GM19238 (cell line): ENCODE measurements around the gene FAM25G.
"Not testable (repeated sequence)": the region's sequence is repeated elsewhere in the genome, so short reads cannot be mapped to it uniquely, and the experiment has no call there.

Experiments used
- DNase-seq: peaks from one replicate; pipeline ENCODE4 v3.0.0; 2011; ENCODE audit warnings: low spot score; ENCODE audit not compliant: insufficient read length

Gene FAM25G

DNA sequence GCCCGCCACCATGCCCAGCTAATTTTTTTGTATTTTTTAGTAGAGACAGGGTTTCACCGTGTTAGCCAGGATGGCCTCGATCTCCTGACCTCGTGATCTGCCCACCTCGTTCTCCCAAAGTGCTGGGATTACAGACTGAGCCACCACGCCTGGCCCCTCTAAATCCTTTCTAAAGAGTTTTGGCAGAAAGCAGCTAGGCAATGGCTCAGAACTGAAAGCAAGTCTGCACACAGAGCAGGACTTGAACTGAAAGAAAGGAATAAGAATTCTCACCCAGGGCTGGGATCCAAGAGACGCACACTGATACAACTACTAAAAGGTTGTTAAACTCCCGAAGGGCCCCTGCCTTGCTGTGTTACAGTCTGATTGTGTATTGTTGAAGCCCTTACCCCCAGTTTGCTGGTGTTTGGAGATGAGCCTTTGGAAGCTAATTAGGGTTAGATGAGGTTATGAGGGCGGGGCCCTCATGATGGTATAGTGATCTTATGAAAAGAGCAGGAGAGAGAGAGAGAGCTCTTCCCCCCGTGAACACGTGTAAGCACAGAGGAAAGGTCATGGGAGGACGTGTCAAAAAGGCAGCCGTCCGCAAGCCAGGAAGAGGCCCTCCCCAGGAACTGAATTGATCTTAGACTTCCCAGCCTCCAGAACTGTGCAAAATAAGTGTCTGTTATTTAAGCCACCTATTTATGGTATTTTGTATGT is 26.1 kb downstream of the FAM25G start:
- not testable (repeated sequence) for DNase-seq

DNA sequence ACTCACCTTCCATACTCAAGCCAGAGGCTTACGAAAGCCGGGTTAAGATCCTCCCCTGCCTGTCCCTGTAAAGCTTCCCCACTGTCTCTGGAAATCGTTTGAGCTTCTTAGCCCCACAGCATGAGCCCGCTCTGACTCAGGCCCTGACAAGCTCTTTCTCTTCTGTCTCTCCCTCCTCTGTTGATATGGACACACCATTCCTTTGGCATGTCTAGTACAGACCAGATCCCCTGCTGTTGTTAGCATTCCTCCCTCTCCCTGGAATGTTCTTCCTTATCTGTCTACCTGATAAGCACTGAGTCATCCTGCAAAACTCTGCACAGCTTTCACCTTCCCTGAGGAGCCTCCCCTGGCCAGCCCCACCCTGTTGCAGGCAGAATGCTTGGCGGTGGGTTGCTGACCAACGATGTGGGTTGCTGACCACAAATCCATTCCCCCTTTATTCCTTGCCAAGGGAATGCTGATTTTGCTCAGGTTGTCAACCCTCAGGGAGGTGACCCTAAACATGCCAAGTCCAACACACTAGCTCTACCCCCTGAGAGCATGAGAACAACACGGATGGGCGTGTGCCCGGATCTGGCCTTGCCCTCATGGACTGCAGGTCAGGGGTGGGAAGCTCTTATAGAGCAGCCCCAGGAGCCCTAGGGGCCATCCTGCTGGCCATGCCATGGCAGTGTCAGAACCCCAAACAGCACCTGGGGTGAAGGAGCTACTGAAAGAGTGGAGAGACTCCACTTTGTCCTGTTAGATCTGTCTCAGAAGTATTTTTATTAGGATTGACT is 28.7 kb downstream of the FAM25G start:
- not testable (repeated sequence) for DNase-seq

DNA sequence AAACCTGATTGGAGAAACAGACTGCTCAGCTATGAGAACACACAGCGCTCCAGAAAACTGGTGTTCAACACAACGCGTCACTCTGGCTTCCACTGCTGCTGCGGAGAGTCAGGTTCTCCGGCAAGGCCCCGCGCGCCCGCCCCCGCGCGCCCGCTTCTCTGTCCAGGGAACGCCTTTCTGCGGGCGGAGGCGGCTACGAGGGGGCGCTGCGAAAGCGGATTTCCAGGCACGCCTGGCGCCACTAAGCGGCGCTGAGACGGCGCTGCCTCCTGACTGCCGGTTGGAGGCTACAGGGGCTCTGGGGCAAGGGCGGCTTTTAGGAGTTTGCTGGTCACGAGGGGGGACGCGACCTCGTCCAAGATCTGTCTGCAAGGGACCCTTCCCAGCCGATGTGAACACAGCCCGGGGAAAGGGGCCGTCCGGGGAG is 30.2 kb downstream of the FAM25G start:
- DNase-seq = not testable (repeated sequence)

DNA sequence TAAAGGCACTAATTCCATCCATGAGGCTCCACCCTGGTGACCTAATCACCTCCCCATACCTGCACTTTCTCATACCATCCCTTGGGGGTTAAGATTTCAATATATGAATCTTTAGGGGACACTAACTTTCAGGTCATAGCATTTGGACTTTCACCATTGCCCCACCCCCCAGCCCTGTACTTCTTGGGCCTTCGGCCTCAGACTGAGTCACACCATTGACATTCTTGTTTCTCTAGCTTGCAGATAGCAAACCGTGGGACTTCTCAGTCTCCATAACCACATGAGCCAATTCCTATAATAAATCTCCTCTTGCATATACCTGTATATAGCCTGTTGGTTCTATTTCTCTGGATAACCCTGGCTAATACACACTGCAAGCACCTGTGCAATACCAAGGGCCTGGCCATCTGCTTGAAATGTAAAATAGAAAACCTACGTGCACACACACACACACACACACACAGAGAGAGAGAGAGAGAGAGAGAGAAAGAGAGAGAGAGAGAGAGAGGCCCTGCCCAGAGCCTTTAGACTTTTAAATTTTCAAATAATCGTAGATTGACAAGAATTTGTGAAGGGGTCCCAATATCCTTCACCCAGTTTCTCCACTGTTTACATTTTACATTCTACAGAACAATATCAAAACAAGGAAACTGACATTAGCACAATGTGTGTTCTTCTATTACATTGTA is 32.9 kb downstream of the FAM25G start:
- DNase-seq = no peak

DNA sequence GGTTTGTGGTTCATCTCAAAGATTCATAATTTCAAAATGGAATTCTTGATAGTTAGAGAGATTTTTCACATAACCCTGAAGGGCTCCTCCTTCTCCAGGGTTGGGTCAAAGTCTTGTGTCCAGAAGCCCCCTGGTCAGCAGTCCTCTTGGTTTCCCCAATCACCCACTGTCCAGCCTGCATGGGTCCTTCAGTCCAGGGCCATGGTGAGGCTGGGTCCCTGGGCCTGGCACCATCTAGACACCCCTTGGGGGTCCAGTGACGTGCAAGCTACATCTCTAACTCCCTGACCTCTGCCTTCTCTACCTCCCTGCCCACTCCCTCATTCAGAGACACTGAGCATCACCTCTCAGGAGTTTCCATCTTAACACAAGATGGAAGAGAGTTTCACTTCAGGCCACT is 33.7 kb downstream of the FAM25G start:
- DNase-seq = no peak

DNA sequence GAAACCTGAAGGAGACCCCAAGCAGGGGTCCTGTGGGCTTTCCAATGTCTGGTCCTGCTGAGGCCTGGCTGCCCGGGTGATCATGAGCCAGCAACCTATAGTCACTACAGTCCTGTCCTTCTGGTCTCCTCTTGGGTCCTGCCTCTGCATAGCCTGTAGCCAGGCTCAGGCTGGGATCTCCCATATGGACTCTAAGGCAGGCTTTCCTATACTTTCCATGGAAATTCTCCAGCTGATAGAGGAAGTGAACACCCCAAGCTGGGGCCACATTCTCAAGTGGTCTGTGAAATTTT is 34.0 kb downstream of the FAM25G start:
- no peak for DNase-seq

DNA sequence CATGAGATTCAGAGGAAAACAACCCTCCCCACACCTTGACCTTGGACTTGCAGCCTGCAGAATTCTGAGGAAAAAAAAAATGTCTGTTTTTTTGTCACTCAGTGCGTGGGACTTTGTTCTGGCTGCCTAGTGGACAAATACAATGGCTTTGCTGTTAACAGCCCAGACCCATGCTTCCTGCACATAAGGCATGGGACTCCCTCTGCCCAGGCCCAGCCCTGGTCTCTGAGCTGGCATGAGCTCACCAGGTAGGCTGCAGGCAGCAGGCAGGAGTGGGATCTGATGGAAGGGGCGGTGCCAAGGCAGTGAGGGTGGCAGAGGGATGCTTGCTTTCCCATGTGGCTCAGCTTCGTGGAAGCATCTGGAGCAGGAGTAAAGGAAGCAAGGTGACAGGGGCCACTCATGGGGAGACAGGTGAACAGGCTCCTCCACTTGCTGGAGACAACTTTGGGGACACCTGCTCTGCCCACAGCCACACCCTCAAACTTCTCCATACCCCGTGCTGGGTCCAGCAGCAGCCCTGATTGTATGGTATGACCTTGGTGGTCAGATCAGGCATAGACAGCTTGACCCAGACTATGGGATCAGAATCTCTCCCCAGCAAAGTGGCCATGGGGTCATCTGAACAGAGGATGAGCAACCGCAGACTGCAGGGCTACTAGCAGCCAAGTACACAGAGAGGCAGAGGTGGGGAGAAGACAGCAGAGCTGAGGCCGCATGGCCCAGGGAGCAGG is 34.5 kb downstream of the FAM25G start:
- no peak for DNase-seq

DNA sequence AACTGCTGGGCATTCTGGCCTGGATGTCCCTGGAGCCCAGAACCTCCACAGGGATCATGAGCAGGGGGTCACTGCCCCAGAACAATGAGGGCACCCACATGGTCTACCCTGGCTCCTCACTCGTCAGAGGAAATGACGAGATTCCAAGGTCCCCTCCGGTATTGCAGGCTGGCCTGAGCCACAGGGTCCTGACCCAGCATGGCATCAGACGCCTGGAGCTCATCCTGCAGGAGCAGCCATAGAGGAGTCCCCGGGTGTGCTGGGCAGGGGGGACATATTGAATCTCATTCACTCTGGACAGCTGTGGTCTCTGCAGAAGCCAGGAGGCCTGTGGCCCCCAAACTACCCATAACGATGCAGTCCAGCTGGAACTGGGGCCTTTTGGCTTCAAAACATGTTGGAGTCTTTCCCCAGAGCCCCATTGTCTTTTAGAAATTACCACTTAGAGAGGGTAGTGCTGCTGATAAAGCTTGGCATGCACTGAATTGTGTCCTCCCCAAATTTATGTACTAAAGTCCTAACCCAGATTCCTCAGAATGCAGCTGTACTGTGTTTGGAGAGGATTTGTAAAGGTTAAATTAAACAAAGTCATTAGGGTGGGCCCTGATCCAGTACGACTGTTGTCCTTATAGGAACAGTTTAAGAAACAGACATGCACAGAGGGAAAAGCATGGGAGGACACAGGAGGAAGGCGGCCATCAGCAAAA is 35.3 kb downstream of the FAM25G start:
- DNase-seq = no peak

DNA sequence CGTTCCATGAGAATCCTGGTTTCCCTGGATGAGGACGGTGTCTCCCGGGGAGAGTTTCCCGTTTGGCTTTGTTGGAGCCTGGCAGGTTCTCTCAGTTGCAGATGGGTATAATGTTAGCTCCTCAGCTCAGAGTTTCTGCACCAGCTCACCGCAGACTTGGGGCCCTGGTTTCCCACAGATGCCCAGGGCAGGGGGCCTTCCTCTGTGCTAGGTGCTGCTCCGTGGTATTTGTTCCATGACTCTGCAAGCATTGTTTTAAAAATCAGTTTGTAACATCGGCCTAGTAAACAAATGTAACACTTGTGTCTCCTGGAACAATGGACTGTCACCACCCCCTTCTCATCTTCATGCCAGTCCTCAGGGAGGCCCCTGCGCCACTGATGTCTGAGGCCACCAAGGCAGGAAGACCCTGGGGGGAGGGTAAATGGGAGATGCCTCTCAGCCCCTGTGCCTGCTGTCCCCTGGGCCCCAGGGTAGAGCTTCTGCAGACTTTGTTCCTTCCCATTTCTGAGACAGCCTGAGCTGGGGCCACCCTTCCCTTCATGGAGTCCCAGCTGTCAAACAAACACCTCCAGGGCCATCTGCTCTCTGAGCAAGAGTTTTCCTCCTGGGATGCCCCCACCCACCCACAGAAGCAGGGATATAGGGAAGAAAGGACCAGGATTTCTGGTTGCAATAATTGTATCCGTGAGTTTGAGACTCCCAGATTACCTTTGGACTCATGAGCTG is 36.0 kb downstream of the FAM25G start:
- not testable (repeated sequence) for DNase-seq

DNA sequence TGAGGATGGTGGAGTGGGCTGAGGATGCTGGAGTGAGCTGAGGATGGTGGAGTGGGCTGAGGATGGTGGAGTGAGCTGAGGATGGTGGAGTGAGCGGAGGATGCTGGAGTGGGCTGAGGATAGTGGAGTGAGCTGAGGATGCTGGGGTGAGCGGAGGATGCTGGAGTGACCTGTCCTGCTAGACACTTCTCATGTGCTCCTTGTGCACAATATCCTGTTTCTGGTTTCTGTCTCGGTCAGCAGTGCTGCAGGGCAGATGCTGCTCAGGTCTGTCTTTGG is 36.8 kb downstream of the FAM25G start:
- DNase-seq = no peak

DNA sequence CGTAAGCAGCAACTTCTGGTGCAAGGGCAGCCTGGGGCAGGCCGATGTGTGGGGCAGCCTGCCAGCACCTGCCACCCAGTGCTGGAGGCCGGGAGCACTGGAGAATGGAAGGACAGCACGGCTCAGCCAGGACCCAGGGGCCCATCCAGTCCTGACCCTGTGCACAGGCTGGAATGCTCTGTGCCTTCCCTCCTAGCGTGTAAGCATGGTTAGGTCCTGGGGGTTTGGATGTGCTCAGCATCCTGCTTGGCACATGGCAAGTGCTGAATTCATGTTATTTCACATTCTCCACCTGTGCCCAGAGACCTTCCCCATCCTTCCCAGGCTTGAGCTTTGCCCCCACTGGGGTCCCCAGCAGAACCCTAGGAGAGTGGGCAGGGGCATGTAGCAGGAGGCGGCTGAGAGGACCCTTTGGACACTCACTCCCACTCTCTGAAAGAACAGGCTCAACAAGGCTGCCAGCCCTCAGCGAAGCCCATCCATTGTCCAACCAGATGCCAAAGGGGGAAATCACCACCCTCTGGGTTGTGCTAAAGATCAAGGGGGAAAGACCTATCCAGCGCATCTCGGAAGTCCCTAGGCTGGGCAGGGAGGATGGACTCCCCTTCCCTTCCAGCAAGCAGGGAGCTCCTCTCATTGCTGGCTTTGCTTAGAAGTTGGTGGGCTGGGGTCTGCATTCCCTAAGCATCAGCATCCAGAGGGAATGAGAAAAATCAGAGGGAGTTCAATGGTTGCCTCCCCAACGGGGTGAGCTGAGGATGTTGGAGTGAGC is 37.3 kb downstream of the FAM25G start:
- no peak for DNase-seq

DNA sequence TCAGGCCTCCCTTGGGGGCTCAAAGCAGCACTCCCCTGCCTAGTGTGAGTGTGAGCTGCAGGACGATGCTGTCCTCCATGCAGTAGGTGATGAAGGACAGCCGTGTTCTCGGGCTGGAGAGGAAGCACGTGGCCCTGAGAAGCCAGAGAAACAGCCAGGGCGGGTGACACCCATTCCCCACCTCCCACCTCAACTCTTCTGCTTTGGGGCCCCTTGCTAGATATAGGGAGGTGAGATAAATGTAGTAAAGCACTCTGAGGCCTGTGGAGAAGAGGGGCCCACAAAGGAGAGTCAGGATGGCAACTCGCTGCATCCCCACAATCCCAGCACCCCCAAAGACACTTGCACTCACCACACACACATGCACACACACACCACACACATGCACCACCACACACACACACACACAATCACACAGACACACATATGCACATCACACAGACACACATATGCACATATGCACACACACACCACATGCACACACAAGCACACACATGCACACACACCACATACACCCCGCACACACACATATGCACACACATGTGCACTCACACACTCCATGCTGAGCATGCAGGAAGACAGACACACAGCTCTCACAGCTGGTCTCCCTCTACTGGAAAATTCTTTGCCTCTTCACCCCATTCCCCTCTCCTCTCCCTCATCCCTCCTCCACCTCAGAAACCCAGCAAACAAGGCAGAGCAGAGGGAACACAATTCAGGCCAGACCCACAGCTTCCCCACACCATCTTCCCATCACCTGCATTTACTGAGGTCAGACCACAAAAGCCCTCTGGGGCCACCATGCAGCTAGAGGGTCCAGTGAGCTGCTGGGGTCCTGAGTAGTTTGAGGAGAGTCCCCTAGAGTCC is 38.1 kb downstream of the FAM25G start:
- no peak for DNase-seq

DNA sequence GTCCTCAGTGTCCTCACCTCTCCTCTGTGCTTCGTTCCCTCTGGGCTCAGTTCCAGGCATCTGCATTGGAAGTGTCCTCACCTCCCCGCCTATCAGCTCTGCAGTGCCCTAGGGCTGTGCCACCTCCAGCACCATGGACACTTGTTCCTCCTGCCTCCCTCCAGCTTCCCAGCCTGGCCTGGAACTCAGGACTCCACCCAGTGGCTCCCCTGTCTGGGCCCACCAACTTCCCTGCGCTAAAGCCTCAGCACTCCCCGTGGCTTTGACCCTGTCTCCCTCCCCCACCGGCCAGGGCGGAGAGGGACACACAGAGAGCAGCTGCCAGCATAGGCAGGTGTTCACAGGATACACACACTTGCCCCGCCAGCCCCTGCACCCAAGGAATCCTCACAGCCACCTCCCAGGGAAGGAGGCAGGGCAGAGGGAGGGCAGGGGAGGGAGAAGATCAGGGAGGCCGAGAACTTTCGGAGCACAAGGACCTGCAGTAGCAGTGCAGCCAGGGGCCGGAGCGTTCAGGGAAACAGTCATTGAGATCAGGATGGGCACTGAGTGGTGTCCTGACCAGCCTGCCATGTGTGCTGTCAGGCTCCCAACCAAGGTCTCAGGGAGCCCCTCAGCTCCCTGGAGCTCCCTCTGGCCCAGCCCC is 38.9 kb downstream of the FAM25G start:
- DNase-seq = no peak

DNA sequence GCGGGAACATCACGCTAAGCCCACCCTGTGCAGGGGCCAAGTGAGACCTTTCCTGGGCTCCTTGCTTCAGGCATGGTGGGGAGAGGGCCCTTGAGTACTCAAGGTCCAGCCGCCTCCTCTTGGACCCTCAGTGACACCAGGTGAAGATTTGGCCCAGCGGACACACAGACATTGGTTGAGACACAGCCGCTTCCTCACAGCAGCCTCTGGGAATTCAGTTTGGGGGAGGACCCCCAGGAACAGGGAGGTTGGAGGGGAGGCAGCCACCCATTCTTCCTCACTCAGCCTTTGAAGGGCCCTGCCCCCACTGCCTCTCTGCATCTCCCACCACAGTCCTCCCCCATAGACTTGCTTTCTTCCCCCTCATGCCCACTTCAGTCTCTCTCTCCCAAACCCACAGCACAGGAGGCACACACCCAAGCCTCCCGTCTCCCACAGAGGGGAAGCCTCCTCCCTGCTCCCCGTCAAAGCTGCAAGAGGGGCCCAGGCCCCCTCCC is 39.5 kb downstream of the FAM25G start:
- no peak for DNase-seq

DNA sequence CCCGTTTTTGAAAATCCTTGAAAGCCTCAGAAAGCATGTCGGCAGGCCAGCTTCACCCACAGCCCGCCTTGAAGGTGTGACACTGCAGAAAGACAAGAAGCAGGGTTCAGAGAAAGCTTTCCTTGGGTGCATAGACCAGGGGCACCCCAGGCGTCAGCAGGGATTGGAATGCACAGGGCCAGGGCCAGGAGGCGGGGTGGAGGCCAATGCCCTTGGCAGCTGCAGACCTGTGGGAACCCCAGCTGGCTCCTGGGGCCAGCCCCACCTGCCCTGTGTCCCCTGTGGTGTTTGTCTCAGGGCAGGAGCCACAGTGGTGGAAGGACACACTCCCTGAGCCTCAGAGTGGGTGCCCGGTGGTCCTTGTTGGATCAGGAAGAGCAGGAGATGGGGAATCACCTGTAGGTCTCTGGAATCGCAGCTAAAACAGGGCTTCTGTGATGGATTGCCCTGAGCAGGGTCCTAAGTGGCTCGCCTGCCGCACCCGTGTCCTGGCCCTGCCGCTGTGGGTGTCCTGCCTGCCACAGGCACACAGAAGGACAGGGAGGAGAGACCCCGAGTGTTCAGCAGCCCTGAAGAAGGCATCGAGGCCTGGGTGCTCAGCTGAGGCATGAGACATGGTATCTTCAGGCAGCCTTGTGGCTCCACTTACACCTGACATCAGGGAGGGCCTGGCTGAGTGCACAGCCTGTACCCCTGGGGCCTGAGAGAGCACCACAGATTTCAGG is 40.1 kb downstream of the FAM25G start:
- DNase-seq = no peak

DNA sequence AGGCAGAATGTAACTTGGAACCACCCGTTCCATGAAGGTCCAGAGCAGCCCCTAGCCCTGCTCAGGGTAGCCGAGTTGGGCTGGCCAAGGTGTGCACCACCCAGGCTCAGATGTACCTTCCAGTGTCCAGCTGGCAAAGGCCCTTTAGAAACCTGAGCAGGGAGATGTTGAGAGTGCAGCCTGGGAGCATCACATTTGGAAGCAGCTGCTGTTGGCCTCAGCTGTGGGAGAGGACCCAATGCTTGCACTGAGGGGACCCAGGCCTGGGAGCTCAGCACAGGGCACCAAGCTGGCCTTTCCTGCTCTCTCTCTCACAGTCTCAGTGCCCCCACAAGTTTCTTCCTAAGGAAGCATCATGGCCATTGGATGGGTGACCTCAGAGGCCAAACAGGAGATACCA is 41.1 kb downstream of the FAM25G start:
- DNase-seq = no peak

DNA sequence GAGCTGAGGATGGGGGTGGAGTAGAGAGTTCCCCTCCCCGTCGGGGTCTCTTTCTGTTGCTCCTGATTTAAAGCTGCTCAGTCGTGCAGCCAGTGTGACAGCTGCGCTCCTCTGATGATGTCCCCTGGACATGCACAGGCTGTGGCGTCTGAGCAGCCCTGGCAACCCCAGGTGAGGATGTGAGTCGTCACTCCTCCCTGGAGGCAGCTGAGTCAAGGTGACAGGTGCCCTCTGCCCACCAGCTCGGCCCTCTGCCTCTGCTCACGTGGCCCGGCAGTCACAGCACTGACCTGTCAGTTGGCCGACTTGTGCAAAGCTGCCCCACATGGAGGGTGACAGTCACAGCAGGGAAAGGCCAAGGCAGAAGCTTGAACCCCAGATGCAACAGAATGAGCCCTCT is 41.5 kb downstream of the FAM25G start:
- DNase-seq = no peak
